ENCODE measurements around the gene SWT1. TPM values are rescaled to one million over a fixed set of nuclear protein-coding genes. Genes with fewer than 3 reads are reported as not detected.

Gene SWT1, protein sequence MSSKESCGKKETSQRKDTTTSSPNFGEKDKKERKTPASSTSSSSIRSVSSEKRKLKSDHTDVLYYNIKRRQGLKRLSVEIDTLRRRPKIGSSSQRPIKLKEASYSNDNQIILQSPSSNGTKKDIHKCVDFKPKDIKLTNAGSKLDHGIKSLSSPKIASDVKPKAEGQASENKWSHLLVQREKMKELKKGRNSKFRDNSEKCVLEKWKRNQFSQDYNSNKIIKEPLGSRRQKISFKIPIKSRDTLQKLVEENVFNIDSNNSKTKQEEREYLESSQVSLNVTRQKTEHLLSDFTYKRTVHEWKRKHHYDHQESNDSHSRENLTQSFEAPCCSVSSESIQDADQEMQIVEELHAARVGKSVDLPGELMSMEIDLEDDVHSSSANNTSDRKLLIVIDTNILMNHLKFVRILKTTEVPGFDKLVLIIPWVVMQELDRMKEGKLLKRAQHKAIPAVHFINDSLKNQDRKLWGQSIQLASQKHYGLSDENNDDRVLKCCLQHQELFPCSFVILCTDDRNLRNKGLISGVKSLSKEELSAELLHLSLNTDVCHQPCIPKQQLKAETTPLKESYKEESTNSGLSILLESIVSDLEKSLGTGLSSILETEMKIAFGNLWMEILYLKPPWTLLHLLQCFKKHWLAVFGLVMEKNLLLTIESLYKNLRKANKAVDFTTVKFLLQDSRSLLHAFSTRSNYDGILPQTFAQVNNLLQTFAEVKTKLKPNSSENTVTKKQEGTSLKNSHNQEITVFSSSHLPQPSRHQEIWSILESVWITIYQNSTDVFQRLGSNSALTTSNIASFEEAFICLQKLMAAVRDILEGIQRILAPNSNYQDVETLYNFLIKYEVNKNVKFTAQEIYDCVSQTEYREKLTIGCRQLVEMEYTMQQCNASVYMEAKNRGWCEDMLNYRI
- 2.7 to 3.5 TPM (median 3.3 TPM) in 3 replicates for total RNA-seq
- long read RNA-seq, partial matches to known transcripts = 0 of 5 reads
- long read RNA-seq, other reads (novel, unspliced or antisense) = 5 of 5 reads

DNA sequence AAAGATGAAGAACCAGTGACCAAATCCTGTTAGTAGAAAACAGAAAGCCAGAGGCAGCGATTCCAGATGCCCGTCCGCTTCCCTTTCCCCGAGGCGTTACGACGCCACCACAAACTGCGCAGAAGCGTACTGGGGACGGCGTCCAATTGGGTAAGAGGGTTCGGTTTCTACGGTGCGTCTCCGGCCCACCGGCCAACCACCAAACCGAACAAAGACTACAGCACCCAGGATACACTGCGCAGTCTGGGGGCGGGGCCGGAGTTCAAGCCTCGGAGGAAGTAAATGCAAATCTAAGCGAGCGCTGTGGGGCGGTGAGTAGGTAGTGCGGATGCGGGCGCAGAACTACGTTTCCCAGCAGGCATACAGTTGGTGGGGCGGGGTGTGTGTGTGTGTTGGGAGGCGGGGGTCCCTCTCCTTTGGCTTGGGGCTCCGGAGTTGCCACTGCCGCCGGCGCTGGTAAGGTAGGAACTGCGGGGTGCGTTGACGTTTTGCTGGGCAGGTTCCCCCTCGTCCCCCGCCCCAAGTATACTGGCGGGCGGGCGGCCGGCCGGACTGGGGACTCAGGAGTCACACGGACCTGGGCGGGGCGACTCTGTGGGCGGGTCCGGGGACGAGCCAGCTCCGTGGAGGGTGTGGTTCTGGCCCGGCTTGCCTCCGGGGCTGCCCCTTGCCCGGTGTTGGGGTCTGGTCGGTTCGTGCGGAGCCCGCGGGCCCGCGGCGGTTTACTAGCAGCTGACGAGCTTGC lies at the start of gene SWT1, which contains the start of gene TRMT1L:
Gene SWT1, plus strand, starts transcription at position 314 of the 745 bp plus-strand sequence. CDS start 3,675 bp downstream, outside the sequence.
Gene TRMT1L, minus strand, starts transcription at position 100 of the 745 bp plus-strand sequence. CDS start 241 bp downstream, outside the sequence.
- Mint-ChIP-seq H3K36me3 (ENCODE audit: low read depth) (peaks cover 4% of the 10 kb centered on the region), H3K27ac (ENCODE audit: unreplicated experiment) (peak within 1 kb of the TSS; percentile 99), H3K27me3 (ENCODE audit: low read depth) (no peaks in the 10 kb centered on the region), H3K9me3 (ENCODE audit: low read depth) (no peaks in the 10 kb centered on the region), H3K4me3 (ENCODE audit: unreplicated experiment) (peak within 1 kb of the TSS; percentile 78), H3K4me1 (ENCODE audit: low read depth) (peaks cover 33% of the 10 kb centered on the region)
- DNase-seq (ENCODE audit: low spot score) = peak; percentile 100
- TF ChIP-seq, protein P1, sequence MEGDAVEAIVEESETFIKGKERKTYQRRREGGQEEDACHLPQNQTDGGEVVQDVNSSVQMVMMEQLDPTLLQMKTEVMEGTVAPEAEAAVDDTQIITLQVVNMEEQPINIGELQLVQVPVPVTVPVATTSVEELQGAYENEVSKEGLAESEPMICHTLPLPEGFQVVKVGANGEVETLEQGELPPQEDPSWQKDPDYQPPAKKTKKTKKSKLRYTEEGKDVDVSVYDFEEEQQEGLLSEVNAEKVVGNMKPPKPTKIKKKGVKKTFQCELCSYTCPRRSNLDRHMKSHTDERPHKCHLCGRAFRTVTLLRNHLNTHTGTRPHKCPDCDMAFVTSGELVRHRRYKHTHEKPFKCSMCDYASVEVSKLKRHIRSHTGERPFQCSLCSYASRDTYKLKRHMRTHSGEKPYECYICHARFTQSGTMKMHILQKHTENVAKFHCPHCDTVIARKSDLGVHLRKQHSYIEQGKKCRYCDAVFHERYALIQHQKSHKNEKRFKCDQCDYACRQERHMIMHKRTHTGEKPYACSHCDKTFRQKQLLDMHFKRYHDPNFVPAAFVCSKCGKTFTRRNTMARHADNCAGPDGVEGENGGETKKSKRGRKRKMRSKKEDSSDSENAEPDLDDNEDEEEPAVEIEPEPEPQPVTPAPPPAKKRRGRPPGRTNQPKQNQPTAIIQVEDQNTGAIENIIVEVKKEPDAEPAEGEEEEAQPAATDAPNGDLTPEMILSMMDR (IDR thresholded peaks at IDR 0.05) = no peak

DNA sequence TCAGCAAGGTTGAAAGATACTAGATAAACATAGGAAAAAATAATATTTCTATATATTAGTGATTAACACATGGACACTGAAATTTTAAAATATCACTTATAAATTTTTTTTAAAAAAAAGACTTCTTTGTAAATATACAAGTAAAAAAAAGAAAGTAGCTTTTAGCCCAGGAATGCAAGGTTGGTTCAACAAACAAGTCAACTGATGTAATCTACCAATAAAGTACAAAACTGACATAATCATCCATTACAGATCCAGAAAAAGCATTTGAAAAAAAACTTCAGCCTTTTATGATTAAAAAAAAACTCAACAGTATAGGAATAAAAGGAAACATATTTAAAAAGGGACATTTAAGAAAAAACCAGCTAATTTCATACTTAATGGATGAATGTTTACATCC lies 48.6 kb upstream of the SWT1 start:
- no peak for DNase-seq (ENCODE audit: low spot score)
- Mint-ChIP-seq H3K27ac (ENCODE audit: unreplicated experiment) (no peak overlapping the region), H3K4me3 (ENCODE audit: unreplicated experiment) (no peak overlapping the region), H3K27me3 (ENCODE audit: low read depth) (no peaks in the 10 kb centered on the region), H3K4me1 (ENCODE audit: low read depth) (no peaks in the 10 kb centered on the region), H3K36me3 (ENCODE audit: low read depth) (peaks cover 26% of the 10 kb centered on the region), H3K9me3 (ENCODE audit: low read depth) (peaks cover 27% of the 10 kb centered on the region)
- TF ChIP-seq, protein P1 (IDR thresholded peaks at IDR 0.05) = no peak

DNA sequence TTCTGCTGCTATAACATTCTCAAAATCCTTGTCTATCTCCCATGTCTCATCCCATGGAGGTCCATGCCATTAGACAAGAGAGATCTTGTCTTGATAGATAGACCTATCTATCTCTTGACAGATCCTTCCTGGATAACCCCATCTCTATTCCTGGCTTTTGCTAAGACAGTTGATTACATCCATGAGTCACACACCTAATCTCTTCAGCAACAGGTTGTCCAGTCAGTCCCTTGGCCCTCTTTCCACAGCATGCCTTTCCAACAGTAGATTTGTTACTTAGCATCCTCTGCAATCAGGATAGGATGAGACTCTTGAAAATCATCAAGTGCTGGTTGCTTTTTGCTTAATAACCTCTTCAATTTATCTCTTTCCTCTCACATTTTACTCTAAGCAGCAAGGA lies 46.8 kb upstream of the SWT1 start:
- Mint-ChIP-seq H3K4me1 (ENCODE audit: low read depth) (no peaks in the 10 kb centered on the region), H3K4me3 (ENCODE audit: unreplicated experiment) (no peak overlapping the region), H3K36me3 (ENCODE audit: low read depth) (peaks cover 20% of the 10 kb centered on the region), H3K9me3 (ENCODE audit: low read depth) (peaks cover 27% of the 10 kb centered on the region), H3K27me3 (ENCODE audit: low read depth) (no peaks in the 10 kb centered on the region), H3K27ac (ENCODE audit: unreplicated experiment) (no peak overlapping the region)
- DNase-seq (ENCODE audit: low spot score) = no peak
- TF ChIP-seq, protein P1 (IDR thresholded peaks at IDR 0.05) = no peak

DNA sequence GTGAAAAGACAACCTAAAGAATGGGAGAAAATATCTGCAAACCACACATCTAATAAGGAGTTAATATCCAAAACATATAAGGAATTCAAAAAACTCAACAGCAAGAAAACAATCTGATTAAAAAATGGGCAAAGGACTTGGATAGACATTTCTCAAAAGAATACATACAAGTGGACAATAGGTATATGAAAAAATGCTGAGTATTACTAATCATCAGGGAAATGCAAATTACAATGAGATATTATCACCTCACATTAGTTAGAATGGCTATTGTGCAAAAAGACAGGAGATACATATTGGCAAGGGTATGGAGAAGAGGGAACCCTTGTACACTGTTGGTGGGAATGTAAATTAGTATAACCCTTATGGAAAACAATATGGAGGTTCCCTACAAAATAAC lies 45.1 kb upstream of the SWT1 start:
- Mint-ChIP-seq H3K27me3 (ENCODE audit: low read depth) (no peaks in the 10 kb centered on the region), H3K27ac (ENCODE audit: unreplicated experiment) (no peak overlapping the region), H3K4me1 (ENCODE audit: low read depth) (no peaks in the 10 kb centered on the region), H3K4me3 (ENCODE audit: unreplicated experiment) (no peak overlapping the region), H3K36me3 (ENCODE audit: low read depth) (peaks cover 14% of the 10 kb centered on the region), H3K9me3 (ENCODE audit: low read depth) (peaks cover 21% of the 10 kb centered on the region)
- DNase-seq (ENCODE audit: low spot score) = no peak
- TF ChIP-seq, protein P1 (IDR thresholded peaks at IDR 0.05) = no peak

Measured in chondrocyte (in vitro differentiated cells).